Measurements from ENCODE around the gene ABCC9. TPM values are rescaled to one million over a fixed set of nuclear protein-coding genes. Genes with fewer than 3 reads are reported as not detected.

Gene ABCC9
- total RNA-seq, result 0.24 and 0.64 TPM in 2 replicates

DNA sequence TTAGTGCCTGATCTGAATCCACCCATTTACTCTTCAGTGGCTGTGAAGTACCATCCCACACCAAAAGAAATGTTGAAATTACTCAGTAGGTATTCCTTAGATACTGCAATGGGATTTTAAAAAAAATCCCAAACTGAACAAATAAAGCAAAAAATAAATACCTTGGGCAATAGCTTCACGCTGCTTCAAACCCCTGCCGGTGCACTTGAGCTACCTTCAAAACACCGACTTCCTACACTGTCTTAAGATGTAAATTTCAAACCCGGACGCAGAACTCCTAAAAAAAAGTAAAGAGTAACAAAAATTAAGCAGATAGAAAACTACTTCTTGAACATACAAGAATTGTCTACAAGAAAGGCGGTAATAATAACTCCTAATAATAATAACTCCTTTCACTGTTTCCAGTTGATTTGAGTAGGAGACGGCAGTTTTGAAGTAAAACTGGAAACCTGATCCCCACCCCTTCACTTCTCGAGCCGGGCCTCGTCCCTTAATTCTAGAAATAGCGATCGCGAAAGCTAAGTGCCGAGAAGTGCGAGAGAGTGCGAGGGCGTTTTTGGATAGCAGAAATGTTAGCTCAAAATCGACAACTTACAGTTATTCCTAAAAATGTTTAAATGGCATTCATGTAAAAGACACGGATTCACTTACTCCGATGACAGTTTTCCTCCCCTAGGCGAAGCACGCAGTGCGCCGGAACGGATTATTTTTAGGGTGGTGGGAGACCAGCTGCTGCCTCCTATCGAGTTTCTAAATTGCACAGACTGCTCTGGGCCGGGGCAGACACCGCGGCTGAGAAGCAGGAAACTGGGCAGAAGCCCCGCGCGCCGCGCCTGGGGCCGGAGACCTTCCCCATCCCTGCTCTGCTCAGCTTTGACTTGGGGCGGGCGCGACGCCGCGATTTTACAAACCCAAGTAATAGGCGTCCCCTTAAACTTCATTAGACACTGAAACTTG lies at the start of gene ABCC9:
Gene ABCC9, minus strand, starts transcription at position 878 of the 957 bp plus-strand sequence. CDS start 4,752 bp downstream, outside the sequence.

DNA sequence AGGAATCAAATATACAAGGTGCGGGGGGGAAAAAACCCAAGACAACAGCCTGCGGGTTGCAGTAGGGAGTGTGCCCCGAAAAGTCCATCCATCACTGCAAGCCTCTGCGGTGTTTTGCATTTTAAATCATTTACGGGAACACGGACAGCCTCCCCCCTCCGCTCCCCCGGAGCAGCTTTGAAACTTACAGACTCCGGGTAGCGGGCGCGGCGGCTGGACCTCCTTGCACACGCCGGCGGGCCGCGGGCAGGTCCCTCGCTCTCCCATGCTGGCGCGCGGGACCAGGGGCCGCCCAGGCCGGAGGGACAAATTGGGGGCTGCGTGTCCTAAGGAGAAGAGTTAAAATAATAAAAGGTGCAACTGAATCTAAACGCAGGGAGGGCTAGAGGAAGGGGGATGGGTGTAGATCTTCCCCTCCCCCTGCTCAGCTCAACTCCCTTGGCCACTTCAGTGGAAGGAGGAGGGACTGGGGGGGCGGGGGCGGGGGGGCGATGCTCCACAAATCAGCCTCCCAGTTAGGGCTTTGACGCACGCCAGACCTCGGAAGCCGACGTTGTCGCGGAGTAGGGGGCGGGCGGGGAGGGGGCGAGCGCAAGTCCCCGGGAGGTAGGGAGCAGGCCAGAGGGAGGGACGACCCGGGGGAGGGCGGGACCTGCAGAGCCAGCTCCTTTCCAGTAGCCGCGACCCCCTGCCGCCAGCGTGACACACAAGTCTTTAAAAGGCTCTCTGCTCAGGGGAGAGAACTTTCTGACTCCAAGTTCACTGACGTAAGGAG lies 166.7 kb downstream of the ABCC9 start, which contains the start of gene KCNJ8:
Gene KCNJ8, minus strand, starts transcription at position 349 of the 775 bp plus-strand sequence. CDS start 1,090 bp downstream, outside the sequence.

Other genes starting within 250 kb of the ABCC9 start
- 0.48 TPM in 1 of 2 replicates, not detected in the other for gene KCNJ8, start 166.7 kb downstream of the ABCC9 start, total RNA-seq
- 26.9 and 31.6 TPM in 2 replicates for gene CMAS, start 104.8 kb upstream of the ABCC9 start, total RNA-seq